PC-9 (cell line): ENCODE results near the gene NPW.

Experiments used
- EZH2 ChIP-seq: fragments of 200-600 bp; sonication (generic); IDR thresholded peaks from 2 replicates; pipeline ENCODE4 v1.8.0; 2017; ENCODE audit warnings: antibody characterized with exemption, low read depth
- TF ChIP-seq, protein P1 (sequence below): fragments of 200-600 bp; sonication (generic); conservative IDR thresholded peaks from 2 replicates; pipeline ENCODE4 v1.6.1; 2017; ENCODE audit warnings: mixed run types, antibody characterized with exemption, mild to moderate bottlenecking, moderate library complexity

DNA sequence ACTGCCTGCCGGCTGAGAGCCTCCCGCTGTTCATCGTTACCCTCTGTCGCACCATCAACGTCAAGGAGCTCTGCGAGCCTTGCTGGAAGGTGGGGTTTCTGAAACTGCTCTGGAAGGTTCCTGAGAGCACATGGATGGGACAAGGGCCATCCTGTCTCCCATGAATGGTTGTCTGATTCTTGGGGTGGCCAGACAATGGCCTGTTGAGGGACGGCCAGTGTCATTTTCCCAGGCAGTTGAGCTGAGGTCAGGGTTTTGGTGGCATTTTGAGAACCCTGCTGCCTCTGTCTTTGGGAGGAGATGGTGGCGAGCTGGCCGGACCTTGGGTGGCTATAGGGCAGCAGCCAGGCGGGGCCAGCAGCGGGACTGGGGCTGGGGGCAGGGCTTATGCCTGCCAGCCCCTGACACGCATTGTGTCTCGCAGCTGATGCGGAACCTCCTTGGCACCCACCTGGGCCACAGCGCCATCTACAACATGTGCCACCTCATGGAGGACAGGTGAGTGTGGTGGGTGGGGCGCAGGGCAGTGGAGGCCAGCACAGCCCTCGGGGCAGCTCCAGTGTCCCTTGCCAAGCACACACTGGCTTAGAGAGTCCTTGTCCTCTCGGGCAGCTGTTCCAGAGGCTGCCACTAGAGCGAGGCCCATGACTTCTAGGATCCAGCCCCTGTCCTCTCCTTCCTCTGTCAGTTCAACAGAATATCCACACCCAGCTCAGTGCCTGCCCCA, 37.3 kb downstream of the NPW start:
- TF ChIP-seq, protein P1, sequence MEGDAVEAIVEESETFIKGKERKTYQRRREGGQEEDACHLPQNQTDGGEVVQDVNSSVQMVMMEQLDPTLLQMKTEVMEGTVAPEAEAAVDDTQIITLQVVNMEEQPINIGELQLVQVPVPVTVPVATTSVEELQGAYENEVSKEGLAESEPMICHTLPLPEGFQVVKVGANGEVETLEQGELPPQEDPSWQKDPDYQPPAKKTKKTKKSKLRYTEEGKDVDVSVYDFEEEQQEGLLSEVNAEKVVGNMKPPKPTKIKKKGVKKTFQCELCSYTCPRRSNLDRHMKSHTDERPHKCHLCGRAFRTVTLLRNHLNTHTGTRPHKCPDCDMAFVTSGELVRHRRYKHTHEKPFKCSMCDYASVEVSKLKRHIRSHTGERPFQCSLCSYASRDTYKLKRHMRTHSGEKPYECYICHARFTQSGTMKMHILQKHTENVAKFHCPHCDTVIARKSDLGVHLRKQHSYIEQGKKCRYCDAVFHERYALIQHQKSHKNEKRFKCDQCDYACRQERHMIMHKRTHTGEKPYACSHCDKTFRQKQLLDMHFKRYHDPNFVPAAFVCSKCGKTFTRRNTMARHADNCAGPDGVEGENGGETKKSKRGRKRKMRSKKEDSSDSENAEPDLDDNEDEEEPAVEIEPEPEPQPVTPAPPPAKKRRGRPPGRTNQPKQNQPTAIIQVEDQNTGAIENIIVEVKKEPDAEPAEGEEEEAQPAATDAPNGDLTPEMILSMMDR = peak; percentile 30; the same call in 1 of the 2 replicates
- TF ChIP-seq EZH2 = no peak
